PFSK-1 (cell line): ENCODE measurements around the gene GLIS1.

ENCODE experiments used
- FOXP2 ChIP-seq: optimal IDR thresholded peaks from 2 replicates; pipeline ENCODE3; 2011; ENCODE audit warnings: borderline replicate concordance, control low read depth, inconsistent platforms; ENCODE audit not compliant: insufficient read depth; ENCODE audit errors: extremely low read length, extremely low read depth
- POLR2AphosphoS5 ChIP-seq: IDR thresholded peaks from 2 replicates; pipeline ENCODE4 v1.6.1; 2012; ENCODE audit warnings: low read depth, mild to moderate bottlenecking, control low read depth, low read length, moderate library complexity
- TAF1 ChIP-seq: IDR thresholded peaks from 2 replicates; pipeline ENCODE4 v1.6.1; 2012; ENCODE audit warnings: low read length, control low read depth, borderline replicate concordance; ENCODE audit not compliant: insufficient read depth
- TF ChIP-seq, protein P1 (sequence below), 2 experiments: IDR thresholded peaks; 2 replicates each; pipeline versions ENCODE4 v1.6.1 to v1.8.0; 2011 to 2012; ENCODE audit warnings: low read depth in 2 of 2, low read length in 2 of 2, control low read depth in 1 of 2, inconsistent platforms in 1 of 2, mild to moderate bottlenecking in 1 of 2, moderate library complexity in 1 of 2; ENCODE audit not compliant: insufficient read depth in 1 of 2

- TF ChIP-seq POLR2AphosphoS5 (no peak), FOXP2 (no peak), TAF1 (no peak)
- TF ChIP-seq, protein P1, sequence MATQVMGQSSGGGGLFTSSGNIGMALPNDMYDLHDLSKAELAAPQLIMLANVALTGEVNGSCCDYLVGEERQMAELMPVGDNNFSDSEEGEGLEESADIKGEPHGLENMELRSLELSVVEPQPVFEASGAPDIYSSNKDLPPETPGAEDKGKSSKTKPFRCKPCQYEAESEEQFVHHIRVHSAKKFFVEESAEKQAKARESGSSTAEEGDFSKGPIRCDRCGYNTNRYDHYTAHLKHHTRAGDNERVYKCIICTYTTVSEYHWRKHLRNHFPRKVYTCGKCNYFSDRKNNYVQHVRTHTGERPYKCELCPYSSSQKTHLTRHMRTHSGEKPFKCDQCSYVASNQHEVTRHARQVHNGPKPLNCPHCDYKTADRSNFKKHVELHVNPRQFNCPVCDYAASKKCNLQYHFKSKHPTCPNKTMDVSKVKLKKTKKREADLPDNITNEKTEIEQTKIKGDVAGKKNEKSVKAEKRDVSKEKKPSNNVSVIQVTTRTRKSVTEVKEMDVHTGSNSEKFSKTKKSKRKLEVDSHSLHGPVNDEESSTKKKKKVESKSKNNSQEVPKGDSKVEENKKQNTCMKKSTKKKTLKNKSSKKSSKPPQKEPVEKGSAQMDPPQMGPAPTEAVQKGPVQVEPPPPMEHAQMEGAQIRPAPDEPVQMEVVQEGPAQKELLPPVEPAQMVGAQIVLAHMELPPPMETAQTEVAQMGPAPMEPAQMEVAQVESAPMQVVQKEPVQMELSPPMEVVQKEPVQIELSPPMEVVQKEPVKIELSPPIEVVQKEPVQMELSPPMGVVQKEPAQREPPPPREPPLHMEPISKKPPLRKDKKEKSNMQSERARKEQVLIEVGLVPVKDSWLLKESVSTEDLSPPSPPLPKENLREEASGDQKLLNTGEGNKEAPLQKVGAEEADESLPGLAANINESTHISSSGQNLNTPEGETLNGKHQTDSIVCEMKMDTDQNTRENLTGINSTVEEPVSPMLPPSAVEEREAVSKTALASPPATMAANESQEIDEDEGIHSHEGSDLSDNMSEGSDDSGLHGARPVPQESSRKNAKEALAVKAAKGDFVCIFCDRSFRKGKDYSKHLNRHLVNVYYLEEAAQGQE (IDR thresholded peaks at IDR 0.05; ENCODE audit: insufficient read depth in 1 of 2, low read depth in 2 of 2, low read length in 2 of 2): no peak
Observed at GRCh38 chr1:53721088-53721487, 17.9 kb downstream of the GLIS1 start.
